GM19240 (cell line): ENCODE measurements around the gene TMEM131.
A peak's percentile ranks its signal among the peaks of the same experiment; 100 is the strongest.

Source experiments
- DNase-seq: peaks from one replicate; pipeline ENCODE4 v3.0.0; 2011; ENCODE audit warnings: low spot score; ENCODE audit not compliant: insufficient read length

TMEM131 gene

DNA sequence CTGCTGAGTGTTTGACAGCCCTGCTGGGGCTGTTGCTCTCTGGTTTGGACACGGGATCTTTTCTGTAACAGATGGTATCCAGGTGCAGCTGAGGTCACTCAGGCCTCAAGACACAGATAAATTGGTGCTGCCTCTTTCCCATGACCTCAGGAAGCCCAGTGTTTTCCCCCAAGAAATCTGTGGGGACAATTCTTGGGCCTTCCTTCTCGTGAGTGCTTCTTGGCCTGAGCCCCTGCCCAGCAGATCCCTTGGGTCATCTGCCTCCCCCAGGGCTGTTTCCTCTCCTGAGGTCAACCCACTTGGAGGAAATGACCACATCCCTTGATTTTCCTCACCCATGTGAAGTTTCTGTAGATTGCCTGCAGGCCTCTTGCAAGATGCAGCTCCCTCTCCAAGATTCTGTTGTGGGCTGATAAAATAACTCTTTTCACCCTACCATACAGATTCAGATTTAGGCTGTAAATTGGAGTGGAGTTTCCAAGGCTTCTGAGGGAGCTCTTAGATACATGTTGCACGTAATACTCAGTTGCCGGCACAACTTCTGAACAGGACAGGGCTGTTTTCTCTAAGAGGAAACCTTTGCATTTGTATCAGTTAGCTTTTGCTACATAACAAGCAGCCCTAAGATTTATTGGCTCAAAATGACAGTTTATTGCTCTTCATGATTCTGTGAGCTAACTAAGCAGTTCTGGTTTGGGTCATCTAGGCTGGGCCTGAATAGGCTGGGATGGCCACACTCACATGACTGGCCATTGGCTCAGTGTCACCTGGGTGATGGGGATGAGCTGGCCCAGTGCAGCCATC is 269.3 kb downstream of the TMEM131 start:
- DNase-seq: no peak

GRCh38 chr2:97724946-97725688 is 270.6 kb downstream of the TMEM131 start:
- DNase-seq: no peak

DNA sequence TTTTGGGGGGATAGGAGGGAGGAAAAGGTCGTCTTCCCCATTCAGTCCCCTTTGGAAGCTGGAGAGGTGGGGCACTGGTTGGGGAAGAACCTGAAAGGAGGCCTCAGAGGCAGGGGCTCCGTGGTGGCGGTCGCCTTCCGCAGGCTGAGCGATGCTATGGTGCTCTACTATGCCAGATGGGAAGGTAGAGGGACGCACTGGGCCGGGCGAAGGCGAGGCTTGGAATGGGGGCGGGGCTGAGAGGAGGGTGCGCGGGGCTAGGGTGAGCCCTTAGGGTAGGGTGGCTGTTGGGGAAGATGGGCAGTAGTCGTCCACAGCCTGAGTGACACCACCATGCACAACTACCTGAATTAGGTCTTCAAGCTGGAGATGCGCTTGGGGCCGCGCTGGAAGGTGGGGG is 271.2 kb downstream of the TMEM131 start:
- DNase-seq: no peak

GRCh38 chr2:97724073-97724410 is 271.7 kb downstream of the TMEM131 start:
- DNase-seq: no peak

DNA sequence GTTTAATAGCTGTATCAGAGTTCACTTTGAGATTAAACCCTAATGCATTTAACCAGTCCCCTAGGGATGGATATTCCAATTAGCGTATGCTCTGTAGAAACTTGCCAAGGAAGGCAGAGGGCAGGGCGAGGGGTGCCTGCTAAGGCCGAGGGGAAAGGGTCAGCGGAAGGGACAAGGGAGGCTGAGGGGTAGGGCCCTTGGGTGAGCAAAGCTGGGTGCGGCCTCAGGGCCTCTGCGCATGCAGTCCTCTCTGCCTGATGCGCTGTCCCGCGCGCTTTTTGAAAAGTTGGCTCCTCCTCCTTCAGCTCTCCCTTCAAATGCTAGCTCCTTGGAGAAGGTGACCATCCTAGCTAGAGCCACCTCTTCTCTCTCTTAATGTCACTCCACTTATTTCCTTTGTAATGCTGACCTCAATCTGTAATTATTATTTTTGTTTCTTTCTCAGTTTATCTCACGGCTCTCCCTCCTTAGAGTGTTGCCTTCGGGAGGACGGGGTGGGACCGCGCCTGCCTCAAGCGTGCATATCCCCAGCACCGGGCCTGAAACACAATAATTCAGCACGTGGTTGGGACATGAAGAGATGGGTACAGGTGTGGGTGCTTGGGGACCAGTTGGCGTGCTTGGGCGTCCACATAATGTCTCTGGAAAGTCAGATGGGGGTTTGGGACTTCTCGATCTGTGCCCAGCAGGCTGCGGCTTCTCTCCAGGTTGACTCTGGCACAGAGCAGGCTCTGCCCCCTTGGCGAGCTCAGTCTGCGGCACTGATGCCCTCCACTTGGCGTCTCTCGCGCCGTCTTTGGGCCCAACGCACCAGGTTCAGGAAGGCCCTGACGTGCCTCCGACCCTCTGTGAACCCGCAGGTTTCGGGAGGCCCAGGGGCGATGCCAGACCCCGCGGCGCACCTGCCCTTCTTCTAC is 272.3 kb downstream of the TMEM131 start:
- no peak for DNase-seq

- DNase-seq: no peak
Observed at GRCh38 chr2:97722227-97722626, 273.5 kb downstream of the TMEM131 start.

- DNase-seq: no peak
Observed at GRCh38 chr2:97720746-97721145, 275.0 kb downstream of the TMEM131 start.

GRCh38 chr2:97719362-97720155 is 276.2 kb downstream of the TMEM131 start:
- no peak for DNase-seq

GRCh38 chr2:97718942-97719341 is 276.8 kb downstream of the TMEM131 start:
- no peak for DNase-seq

- DNase-seq: peak; percentile 75
Observed at GRCh38 chr2:97718051-97718882, 277.5 kb downstream of the TMEM131 start.

- no peak for DNase-seq
Observed at GRCh38 chr2:97717613-97717995, 278.1 kb downstream of the TMEM131 start.

DNA sequence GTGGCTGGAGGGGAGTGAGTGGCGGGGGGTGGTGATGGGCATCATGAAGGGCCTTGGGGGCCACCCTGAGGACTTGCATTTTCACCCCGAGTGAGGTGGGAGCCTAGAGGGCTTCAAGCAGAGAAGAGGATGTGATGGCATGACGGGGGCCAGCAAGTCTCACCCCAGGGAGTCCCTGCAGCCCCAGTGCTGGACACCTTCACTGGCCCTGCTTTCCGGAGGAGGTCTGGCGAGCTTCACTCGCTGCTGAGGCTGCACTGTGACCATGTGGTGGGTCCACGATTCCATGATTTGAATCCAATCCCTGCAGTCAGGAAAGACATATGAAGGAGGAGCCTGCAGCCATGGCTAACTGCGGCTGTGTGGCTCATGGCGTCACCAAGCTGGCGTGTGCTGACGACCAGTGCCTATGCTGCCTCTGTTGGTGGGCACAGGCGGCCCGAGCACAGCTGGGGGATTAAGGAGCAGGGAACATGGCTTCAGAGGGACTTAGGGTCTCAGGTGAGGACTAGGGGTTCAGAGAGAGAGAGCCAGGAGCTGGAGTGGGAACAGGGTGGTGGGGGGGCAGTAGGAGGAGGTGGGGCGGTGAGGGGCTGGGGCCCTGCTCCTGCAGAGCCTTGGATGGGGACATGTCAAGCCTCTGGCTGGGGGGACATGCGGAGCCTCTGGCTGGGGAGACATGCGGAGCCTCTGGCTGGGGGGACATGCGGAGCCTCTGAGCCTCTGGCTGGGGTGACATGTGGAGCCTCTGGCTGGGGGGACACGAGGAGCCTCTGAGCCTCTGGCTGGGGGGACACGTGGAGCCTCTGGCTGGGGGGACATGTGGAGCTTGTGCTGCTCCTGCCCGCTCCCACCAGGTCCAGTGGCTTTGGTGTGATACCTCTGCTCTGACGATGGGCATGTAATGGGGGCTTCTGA is 278.8 kb downstream of the TMEM131 start:
- no peak for DNase-seq

DNA sequence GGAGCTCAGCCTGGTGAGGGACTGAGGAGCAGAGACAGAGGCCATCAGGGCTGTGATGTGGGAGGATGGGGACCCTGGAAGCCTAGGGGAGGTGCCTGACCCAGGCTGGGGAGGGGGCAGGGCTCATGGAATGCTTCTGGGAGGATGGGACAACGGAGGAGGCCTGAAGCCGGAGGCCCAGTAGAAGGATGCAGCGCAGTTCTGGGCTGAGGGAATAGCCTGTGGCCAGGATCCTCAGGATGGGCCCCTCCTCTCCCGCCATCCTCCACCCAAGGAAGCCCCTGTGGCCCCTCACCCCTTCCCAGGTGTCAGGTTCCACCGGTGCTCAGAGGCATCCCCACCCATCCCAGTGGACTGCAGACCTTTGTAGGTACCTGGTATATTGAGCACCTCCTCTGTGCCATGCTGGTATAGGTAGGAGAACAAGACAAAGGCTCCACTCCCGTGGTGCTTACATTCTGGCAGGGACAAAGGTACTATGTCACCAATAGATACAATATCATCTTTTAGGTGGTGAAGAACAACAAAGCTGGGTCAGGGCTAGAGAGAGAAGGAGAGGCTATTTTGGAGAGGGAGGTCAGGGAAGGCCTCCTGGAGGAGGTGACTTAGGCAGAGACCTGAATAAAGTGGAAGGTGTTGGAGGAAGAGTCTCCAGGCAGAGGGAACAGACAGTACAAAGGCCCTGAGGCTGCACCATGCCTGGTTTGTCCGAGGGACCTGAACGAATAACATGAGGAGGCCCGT is 279.6 kb downstream of the TMEM131 start:
- no peak for DNase-seq

GRCh38 chr2:97714950-97715652 is 280.6 kb downstream of the TMEM131 start:
- DNase-seq: no peak

DNA sequence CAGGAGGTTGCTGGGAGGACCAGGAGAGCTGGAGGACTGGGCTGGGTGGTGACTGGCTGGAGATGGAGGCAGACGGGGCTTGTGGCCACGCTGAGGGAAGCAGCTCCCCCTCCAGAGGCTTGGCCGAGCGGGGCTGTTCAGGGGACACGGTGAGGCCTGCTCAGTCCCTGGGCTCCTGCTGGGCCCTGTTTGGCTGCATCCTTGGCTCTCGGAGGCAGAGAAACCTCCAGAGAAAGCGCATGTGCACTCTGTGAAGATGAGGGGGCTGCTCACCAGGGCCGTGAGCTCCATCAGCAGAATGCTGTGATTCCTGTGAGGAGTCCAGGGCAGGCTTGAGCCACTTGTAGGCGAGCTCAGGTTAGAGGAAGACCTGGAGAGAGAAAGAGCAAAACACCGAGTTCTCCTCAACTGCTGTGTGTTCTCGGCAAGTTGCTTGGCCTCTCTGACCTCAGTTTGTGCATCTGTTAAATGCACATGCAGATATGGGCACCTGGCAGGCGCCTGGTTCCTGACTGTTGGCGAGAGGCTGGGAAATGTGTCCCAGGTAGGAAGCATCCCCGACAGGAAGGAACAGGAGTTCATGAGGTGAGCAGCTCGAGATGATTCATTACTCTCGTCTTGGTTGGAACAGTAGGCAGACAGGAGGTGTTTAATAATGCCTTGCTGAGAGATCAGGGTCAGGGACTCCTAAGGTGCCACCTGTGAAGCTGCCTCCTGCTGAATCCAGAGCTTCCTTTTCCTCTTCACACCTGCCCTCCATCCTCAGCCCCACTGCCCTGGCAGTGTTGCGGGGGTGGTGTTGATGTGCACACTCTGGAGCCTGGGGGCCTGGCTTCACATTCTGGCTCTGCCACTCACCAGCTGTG is 281.4 kb downstream of the TMEM131 start:
- no peak for DNase-seq

DNA sequence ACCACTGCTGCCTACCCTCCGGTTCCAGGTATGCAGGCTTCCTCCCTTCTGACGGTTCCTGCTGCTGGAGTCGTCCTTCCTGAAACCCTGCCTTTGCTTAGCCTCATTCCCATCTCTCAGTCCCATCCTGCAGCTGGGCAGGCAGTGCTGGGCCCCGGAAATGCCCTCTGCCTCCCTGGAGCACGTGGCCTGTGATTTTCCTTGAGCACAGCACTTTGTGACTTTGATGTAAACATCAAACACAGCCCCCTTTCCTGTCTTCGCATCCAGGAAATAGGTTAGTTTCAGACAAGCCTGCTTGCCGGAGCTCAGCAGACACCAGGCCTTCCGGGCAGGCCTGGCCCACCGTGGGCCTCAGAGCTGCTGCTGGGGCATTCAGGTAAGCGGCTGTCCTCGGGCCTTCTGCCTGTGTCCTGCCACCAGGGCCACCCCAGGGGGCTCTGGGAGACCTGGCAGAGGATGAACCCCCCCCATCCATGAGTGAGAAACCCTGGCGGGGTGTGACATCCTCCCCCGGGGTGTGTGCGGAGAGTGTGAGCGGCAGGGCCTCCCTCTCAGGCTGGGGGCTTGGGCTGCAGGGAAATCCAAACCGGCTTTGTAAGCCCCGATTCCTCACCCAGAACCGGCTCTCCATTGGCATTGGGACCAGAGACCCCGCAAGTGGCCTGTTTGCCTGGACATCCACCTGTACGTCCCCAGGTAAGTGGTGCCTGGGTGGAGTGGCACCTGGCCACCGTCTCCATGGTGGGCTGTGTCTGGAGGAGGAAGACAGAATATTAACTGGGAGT is 282.3 kb downstream of the TMEM131 start, which contains the start of gene ZAP70:
TSS of gene ZAP70 (plus strand) at position 281 of the 788 bp plus-strand sequence. CDS start 10,461 bp downstream, outside the sequence.
- no peak for DNase-seq
